Purkinje cell (primary cell): ENCODE measurements around the gene UGT2A3. TPM values are rescaled to one million over a fixed set of nuclear protein-coding genes. Genes with fewer than 3 reads are reported as not detected.

Source experiments
- polyA plus RNA-seq: library from polyadenylated mRNA; unstranded; fragments of >200 nt; fragmentation: Nextera tagmentation; gene quantifications from 2 replicates; pipeline ENCODE4 v1.2.1, GENCODE V29; 2014

The UGT2A3 gene
- polyA plus RNA-seq, result not detected in 2 replicates

GRCh38 chr4:68951078-68951805 is at the start of gene UGT2A3:
TSS of gene UGT2A3 (minus strand) at chr4:68951804. CDS start at chr4:68951760, 44 bp downstream.

Other genes with a start within 250 kb of the UGT2A3 start
- not detected in 2 replicates for gene UGT2B10, start 135.8 kb downstream of the UGT2A3 start, polyA plus RNA-seq
- not detected in 2 replicates for gene UGT2B7, start 144.7 kb upstream of the UGT2A3 start, polyA plus RNA-seq